Left renal pelvis (tissue), 4 donors: Measurements from ENCODE around the gene RMDN3. TPM values are rescaled to one million over a fixed set of nuclear protein-coding genes. Genes with fewer than 3 reads are reported as not detected.
A peak's percentile ranks its signal among the peaks of the same experiment; 100 is the strongest.

Experiments
- DNase-seq, 4 donors: peaks; one replicate each; pipeline ENCODE4 v3.0.0-alpha.2; 2013; ENCODE audit warnings: low read depth in 4 of 4, low spot score in 3 of 4
- polyA plus RNA-seq, 4 donors: library from polyadenylated mRNA; unstranded; fragments of 120-200 nt; gene quantifications; one replicate each; pipeline ENCODE4 v1.2.1, GENCODE V29; 2013; ENCODE audit not compliant: insufficient read length in 4 of 4

The RMDN3 gene, protein sequence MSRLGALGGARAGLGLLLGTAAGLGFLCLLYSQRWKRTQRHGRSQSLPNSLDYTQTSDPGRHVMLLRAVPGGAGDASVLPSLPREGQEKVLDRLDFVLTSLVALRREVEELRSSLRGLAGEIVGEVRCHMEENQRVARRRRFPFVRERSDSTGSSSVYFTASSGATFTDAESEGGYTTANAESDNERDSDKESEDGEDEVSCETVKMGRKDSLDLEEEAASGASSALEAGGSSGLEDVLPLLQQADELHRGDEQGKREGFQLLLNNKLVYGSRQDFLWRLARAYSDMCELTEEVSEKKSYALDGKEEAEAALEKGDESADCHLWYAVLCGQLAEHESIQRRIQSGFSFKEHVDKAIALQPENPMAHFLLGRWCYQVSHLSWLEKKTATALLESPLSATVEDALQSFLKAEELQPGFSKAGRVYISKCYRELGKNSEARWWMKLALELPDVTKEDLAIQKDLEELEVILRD
- polyA plus RNA-seq, result 10 to 100 TPM; 30.6 to 45.6 (median 39.7) TPM

DNA sequence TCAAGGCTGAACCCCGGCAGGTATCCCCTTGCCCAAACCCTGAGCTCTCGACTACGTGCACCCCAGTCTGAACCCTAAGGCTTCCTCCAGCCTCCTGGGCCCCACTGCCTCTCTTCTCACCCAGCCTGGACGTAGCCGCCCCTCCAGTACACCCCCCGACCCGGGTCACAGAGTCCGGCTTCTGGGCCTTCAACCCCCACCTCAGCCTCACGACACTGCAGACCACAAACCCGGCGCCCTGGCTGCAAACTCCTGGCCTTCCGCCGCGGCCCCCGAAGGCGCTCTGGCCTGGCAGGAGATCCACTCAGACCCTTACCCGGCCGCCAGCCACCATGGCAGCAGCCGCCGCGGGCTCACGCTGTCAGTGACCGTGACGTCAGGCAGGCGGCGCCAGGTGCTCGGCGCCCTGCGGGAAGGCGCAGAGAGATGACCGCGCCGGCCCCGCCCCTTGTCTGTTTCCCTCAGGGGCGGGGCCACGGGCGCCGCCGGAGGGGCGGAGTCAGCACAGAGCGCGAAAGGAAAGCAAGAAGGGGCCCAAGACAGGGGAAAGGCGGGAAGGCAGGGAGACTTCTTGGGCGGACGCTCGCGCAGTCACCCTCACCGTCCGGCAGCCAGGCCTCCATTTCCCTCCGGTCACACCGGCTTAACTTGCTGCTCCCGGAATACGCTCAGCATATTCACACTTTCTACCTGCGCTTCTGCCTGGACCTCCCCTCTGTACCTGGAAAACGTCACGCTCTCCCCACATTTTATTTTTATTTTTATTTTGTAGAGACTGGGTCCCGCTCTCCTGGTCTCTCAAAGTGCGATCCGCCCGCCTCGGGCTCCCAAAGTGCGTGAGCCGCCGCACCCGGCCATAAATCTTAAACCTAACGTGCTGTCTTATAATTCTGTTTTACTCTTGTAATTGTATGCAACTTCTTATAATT lies at the start of gene RMDN3:
Gene RMDN3, minus strand, starts transcription at position 372 of the 929 bp plus-strand sequence. CDS start 471 bp downstream, outside the sequence.
- peak; percentile 88 to 93 (median 92) for DNase-seq

DNA sequence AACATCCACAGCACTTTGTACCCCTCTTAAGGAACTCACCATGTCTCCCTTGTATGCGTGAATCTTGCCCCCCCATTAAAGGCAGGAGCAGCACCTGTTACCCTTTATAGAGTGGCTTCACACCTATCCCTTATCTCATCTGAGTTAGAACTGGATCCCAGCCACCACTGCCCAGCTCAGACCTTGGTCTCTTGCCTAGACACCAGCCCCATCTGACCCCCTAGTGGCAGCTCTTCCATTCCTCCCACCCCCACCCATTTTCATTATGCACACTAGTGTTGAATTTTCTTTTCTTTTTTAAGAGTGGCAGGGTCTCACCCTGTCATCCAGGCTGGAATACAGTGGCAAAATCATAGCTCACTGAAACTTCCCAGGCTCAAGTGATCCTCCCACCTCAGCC lies 48.6 kb upstream of the RMDN3 start:
- no peak for DNase-seq

DNA sequence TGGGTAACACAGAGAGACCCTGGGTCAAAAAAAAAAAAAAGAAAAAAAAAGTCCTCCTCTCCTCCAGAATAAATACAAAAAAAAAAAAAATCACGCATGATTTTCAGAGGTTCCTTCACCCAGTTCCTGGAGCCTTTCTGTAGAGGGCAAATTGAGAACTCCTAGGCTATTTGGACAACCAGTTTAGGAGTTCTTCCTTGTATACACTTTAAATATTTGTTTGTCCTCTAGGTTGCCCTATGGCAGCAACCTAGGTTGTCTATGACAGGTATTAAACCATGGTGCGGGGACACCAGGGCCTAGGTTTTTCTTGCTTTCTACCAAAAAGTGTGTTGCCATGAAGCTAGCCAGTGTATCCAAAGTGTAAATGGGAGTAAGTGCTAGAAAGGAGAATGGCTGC lies 48.0 kb upstream of the RMDN3 start:
- DNase-seq, result no peak

DNA sequence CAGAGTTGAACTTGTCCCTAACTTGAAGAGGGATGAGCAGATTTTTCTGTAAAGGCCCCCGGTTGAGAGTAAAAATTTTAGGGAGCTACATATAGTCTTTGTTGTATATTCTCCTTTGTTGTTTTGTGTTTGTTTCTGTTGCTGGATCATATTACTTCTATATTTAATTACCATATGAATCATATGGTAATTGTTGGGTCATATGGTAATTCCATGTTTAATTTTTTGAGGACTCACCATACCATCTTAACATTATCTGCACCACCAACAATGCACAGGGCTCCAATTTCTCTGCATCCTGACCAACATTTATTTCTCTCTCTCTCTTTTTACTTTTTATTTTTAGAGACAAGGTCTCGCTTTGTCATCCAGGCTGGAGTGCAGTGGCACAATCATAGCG lies 44.5 kb upstream of the RMDN3 start:
- no peak for DNase-seq

DNA sequence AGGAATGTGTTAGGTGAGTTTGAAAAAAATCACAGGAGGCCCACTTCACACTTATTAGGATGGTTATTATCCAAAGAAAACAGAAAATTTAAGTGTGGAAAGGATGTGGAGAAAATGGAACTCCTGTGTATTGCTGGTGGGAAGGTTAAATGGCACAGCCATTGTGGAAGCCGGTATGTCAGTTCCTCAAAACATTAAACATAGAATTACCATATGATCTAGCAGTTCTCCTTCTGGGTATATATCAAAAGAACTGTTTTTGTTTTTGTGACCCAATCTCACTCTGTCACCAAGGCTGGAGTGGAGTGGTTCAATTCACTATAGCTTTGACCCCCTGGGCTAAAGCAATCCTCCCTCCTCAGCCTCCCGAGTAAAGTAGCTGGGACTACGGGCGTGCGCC lies 41.5 kb upstream of the RMDN3 start:
- DNase-seq, result no peak

DNA sequence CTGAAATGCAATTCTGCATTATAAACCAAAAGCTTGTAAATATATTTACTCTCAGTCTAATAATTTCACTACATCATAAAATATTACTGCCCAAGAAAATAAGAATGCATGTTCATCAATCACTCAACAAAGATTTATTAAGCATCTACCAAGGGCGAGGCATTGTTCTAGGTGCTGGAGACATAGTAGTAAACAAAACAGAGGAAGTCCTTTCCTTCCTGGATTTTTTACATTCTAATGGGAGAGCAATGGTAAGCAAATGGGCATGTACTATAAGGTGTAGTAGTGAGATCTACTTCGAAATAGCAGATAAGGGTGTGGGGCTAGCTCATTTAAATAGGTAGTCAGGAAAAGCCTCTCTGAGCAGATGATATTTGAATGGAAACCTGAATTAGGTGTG lies 41.0 kb upstream of the RMDN3 start:
- no peak for DNase-seq

DNA sequence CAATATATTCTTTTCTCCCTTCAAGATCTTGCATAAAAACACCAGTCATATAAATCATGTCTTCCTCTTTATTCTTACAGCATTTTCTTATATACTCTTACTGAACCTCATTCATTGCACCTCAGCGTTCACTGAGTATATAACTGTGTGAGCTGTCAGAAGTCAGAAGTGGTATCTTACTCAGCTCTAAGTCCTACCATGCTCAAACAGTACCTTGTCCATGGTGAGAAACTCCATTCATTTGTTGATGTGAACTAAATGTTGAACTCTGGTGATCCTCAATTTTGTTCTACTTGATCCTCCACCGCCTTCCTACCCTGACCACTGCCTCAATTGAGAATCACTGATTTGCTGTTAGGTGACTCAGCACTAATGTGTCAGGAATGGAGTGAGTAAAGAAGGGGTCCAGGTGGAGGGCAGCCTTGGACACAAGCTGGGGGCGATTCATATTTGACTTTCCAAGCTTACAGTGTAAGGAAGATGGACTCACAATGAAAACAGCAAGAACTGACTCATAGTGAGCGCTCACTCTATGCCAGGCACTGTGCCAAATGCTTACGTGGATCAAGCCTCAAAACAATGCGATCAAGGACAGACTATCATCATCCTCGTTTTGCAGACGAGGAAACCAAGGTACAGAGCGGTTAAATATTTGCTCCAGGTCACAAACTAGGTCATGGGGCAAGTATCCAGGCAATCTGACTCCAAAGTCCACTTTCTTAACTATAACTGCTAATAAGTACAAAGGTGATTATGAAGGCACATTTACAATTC lies 38.3 kb upstream of the RMDN3 start:
- no peak for DNase-seq

DNA sequence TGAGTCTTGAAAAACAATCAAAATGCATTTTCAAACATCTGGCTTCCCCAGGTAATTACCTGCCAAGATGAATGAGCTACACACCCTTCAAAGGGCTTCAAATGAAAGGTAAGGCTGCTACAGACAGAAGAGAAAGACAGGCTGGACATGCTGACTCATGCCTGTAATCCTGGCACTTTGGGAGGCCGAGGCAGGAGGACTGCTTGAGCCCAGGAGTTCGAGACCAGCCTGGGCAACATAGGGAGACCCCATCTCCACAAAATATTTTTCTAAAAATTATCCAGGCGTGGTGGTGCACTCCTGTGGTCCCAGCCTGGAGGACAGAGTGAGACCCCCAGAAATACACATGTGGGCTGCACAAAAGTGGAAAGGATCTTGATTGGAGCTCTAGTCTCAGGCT lies 37.3 kb upstream of the RMDN3 start:
- no peak for DNase-seq

DNA sequence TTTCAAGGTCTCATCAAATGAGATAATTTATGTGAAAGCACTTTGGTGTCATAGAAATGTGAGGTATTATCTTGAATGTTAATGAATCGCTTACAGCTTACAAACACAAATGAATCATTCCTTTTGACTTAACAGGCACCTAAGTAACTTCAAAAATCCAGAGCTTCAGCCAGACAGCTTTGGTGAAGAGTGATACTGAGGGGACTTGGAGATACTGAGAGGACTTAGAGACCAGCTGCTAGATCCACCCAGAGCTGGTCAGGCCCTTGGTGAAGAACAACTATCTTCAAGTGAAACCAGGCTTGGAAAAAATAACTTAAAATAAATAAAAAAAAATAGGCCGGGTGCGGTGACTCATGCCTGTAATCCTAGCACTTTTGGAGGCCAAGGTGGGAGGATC lies 35.7 kb upstream of the RMDN3 start:
- no peak for DNase-seq

DNA sequence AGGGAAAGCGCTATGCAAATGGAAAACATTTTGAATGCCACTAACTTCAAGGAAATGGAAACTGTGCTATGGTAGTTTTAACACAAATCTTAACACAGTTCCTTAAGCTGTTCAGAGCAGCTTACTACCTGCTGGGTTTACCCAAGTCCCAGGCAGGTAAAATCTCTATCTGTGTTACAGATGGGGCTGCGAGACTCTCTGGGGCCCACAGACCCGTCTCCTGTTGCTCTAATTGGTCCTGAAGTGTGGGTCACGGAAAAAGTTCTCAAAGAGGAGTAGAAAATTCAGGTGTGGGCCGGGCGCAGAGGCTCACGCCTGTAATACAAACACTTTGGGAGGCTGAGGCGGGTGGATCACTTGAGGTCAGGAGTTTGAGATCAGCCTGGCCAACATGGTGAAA lies 34.9 kb upstream of the RMDN3 start:
- DNase-seq, result no peak

DNA sequence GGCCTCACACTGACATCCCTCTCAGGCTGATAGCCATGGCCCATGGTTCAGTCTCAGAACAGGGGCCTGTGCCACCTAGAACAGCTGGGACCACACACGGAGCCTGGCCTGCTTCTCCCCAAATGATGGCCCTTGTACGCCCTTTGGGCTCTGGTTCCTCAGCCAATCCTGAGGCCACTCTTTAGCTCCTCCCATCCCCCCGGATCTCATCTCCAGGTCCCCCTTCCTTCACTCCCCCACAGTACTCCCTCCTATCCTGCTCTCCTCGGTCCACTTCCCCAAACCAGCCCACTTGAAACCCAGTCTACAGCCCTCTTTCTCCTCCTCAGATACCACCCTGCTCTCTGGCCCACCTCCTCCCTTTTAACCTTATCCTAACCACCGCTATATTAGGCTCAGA lies 34.1 kb upstream of the RMDN3 start:
- DNase-seq, result no peak

DNA sequence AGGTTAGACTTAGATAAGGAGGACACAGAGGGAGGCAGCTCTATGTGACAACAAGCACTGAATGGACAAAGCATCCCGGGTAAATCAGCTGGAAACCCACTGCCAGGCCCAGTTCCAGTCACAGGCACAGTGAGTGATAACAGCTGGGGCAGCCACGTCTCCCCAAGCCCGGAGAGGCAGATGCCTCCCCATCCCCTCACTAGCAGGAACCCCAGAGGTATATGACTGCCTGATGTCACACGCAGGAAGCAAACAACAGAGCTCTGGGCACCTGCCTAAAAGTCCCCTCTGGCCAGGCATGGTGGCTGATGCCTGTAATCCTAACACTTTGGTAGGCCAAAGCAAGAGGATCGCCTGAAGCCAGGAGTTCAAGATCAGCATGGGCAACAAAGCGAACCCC lies 32.9 kb upstream of the RMDN3 start:
- DNase-seq, result no peak

DNA sequence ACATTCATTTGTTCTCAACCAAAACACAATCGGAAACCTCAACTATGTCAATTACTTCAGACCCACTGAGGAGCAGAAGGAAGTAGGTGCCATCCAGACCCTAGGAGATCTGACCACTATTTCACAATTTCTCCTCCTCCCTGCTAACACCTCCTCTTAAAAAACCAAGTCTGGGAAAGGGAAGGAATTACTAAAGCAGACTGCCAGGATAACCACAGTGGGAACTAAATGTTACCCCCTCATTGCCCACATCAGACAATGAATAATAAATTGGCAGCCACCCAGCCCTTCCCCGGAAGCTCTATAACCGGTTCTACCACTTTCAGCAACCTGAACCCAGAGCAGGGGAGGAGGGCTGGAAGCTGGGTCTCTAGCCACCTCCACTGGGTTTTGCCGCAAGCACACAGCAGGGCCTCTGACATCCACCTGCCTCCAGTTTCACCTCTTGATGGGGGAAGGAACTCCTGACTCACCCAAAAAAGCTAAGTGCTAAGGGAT lies 32.3 kb upstream of the RMDN3 start:
- DNase-seq, result peak in 2 of 4 donors; percentile 45 to 64

DNA sequence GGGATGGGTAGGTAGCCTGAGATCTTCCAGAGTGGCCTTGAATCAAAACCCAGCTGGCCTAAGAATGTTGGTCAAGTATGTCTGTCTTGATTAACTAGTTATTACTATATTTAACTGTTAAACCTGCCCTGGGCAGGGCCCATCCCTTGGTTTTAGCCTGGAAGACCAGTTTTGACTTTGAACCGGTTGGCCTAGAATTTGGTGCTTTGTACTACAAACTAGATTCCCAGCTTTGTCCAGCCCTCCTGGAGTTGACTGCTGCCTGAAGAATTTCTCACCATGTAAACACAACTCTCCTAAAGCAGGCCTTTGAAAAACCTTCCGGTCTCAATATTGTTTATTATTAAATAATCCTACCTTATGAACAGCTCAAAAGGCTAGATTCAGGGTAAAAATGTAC lies 30.8 kb upstream of the RMDN3 start:
- DNase-seq, result no peak

DNA sequence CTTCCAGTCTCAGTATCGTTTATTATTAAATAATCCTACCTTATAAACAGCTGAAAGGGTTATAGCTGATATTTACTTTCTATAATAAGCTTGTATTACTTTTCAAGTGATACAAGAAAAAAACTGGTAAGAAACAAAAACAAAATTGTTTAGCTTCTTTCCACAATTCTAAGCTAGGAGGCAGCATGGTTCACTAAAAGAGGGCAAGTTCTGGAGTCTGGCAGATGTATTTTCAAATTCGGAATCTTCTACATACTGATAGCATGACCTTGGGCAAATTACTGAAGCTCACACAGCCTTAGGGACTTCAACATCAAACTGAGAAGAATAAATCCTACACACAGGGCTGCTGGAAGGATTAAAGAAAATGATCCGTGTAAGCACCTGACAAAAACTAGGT lies 30.1 kb upstream of the RMDN3 start:
- DNase-seq, result no peak

DNA sequence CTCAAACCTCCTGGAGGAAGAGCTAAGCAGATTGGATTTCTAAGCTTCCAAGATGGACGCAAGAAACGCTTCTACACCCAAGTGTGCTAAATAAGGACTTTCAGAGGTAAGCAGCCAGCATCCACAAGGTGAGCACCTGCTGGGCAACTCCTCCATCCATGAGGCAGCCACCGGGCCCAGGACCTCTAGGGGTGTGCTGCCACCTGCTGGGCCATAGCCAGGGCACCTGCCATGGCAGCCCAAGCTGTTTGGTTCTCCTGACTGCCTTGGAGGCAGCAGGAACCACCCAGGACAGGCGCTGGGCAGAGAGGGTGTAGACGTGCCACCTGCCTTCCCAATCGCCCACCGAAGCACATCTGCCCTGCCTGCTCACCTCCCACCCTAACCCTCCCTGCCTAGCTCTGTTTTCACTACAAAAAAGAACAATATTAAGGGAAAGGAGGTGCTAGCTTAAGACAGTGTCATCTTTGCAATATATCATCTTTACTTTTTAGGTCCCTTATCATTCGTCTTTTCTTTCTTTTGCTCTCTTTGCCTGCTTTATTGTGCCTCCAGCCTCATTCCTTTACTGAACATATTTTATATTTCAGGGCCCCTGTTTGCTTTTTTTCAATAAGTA lies 27.7 kb upstream of the RMDN3 start:
- no peak for DNase-seq

DNA sequence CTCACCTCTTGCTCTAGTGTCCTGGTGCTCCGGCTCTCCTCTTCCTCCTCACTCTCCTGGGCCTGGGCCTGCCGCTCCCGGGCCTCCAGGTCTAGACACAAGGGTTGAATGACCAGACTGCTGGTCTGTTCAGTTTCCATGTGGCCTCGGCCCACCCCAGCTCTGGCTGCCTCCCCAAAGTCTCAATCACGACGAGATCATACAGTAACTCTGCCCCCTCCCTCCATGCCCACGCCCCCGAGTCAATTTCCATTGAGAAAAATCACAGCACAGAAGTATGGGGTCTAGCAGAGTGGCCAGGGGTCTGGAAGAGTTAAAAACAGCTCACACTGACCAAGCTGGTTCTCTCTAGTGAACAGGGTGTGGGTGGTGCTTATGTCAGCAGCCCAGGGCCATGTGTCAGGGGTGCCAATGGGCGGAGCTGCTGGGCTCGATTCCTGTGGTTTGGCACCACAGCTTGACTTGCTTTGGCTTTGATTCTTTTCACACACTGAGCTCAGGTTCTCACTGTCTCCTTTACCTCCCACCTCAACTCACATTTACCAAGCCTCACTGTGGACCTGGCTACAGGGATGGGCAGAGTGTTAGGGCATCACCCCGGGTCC lies 21.6 kb upstream of the RMDN3 start:
- DNase-seq, result no peak

DNA sequence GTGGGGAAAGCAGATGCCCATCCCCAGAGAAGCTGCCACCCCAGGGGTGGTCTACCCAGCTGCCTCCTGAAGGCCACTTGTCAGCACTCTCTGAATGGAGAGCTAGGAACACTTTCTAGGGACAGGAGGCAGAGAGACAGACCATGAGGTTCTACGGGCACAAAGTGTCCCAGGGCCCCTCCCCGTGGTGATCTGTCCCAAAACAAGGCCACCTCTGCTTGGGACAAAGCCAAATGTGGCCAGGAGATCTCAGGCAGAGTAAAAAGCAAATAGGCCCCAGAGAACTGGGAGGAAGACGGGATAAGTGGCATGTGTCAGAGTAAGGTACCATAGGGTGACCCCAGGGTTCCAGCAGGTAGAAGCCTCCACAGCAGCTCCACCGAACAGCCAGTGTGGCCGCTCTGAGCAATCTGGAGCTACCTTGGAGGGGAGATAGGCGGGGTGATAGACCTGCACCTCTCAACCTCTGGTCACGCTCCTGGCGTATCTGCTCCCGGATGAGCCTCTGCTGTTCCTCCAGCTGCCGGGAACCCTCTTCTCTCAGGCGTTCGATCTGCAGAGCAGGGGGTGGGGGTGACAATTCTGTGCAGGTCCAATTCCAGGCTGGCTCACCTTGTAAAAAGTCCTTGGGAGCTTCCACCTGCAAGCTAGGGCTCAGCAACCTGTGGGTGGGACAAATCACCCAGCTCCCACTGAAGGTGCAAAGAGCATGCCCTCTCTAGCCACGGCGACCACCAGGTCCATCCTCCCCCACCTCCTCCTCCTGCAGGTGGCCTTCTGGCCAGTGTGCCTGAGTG lies 20.9 kb upstream of the RMDN3 start:
- no peak for DNase-seq

DNA sequence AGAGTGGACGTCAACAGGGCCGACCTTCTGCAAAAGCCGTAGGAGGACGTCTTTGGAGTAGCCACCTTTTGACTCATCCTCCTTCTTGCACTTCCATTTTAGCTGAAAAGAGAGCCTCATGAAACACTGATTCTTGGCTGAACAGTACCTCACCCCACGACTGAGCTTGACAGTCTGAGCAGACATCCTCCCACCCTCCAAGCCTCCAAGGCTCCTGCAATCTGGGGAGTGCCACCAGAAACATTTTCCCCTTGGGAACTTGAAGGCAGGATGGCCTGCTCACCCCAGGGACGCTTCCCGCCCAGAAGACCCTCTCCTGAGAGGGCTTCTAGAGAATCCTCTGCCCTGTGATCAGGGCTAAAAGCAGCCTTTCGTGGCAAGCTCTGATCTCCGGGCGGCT lies 20.0 kb upstream of the RMDN3 start:
- DNase-seq, result no peak
